ENCODE results near the gene SPIRE1. TPM values are rescaled to one million over a fixed set of nuclear protein-coding genes. Genes with fewer than 3 reads are reported as not detected.

Gene SPIRE1
- total and polyA plus RNA-seq, 4 donors, result 0.29 to 5.7 (median 3.2) TPM

GRCh38 chr18:12443551-12443950 is 214.4 kb downstream of the SPIRE1 start:
- H3K36me3 ChIP-seq (ENCODE audit: control insufficient read depth in 4 of 4, insufficient read depth in 3 of 4, low read depth in 1 of 4, low read length in 3 of 4), result peaks cover 0 to under 1% (median 0%) of the 10 kb centered on the region in 4 donors
- H3K27me3 ChIP-seq (ENCODE audit: control insufficient read depth in 4 of 4, insufficient read depth in 4 of 4, low read length in 3 of 4), result no peaks in the 10 kb centered on the region
- H3K9me3 ChIP-seq (ENCODE audit: control insufficient read depth in 4 of 4, low read length in 3 of 4), result peaks cover 0 to 9% (median 5%) of the 10 kb centered on the region in 4 donors
- WGBS, result 83% methylated on average over 3 of the region's 3 CpGs
- no peak overlapping the region for H3K9ac ChIP-seq (ENCODE audit: low read depth in 1 of 2, low read length in 2 of 2)
- DNase-seq (ENCODE audit: low spot score), result no peak
- no peaks in the 10 kb centered on the region for H3K4me1 ChIP-seq (ENCODE audit: control insufficient read depth in 4 of 4, insufficient read depth in 4 of 4, low read length in 3 of 4)
- no peak overlapping the region for H3K4me3 ChIP-seq (ENCODE audit: low read depth in 1 of 3, low read length in 3 of 3)
- H3K27ac ChIP-seq (ENCODE audit: low read depth in 1 of 2, low read length in 2 of 2), result no peak overlapping the region
- TF ChIP-seq HNF4A (conservative IDR thresholded peaks at IDR 0.05), result no peak
- no peak for TF ChIP-seq FOXA1 (IDR thresholded peaks at IDR 0.05)
- TF ChIP-seq ZBTB33 (IDR thresholded peaks at IDR 0.05), result no peak
- TF ChIP-seq RXRA (IDR thresholded peaks at IDR 0.05), result no peak
- TF ChIP-seq NR2F2 (IDR thresholded peaks at IDR 0.05), result no peak
- no peak for TF ChIP-seq RAD21 (IDR thresholded peaks at IDR 0.05)

- Histone ChIP-seq H3K27ac (ENCODE audit: low read depth in 1 of 2, low read length in 2 of 2) (no peak overlapping the region), H3K4me1 (ENCODE audit: control insufficient read depth in 4 of 4, insufficient read depth in 4 of 4, low read length in 3 of 4) (no peaks in the 10 kb centered on the region), H3K36me3 (ENCODE audit: control insufficient read depth in 4 of 4, insufficient read depth in 3 of 4, low read depth in 1 of 4, low read length in 3 of 4) (no peaks in the 10 kb centered on the region), H3K27me3 (ENCODE audit: control insufficient read depth in 4 of 4, insufficient read depth in 4 of 4, low read length in 3 of 4) (no peaks in the 10 kb centered on the region), H3K9me3 (ENCODE audit: control insufficient read depth in 4 of 4, low read length in 3 of 4) (peaks cover 0 to 9% (median 5%) of the 10 kb centered on the region in 4 donors), H3K4me3 (ENCODE audit: low read depth in 1 of 3, low read length in 3 of 3) (no peak overlapping the region), H3K9ac (ENCODE audit: low read depth in 1 of 2, low read length in 2 of 2) (no peak overlapping the region)
- WGBS, result 70% methylated on average over 1 of the region's 1 CpG
- DNase-seq (ENCODE audit: low spot score), result no peak
- TF ChIP-seq YY1 (IDR thresholded peaks at IDR 0.05), result no peak
These were observed 215.0 kb downstream of the SPIRE1 start for GRCh38 chr18:12442946-12443345.

- WGBS, result 92% methylated on average over 12 of the region's 12 CpGs
- no peaks in the 10 kb centered on the region for H3K36me3 ChIP-seq (ENCODE audit: control insufficient read depth in 4 of 4, insufficient read depth in 3 of 4, low read depth in 1 of 4, low read length in 3 of 4)
- H3K4me1 ChIP-seq (ENCODE audit: control insufficient read depth in 4 of 4, insufficient read depth in 4 of 4, low read length in 3 of 4), result no peaks in the 10 kb centered on the region
- H3K27me3 ChIP-seq (ENCODE audit: control insufficient read depth in 4 of 4, insufficient read depth in 4 of 4, low read length in 3 of 4), result no peaks in the 10 kb centered on the region
- peaks cover 0 to 9% (median 5%) of the 10 kb centered on the region in 4 donors for H3K9me3 ChIP-seq (ENCODE audit: control insufficient read depth in 4 of 4, low read length in 3 of 4)
- no peak overlapping the region for H3K27ac ChIP-seq (ENCODE audit: low read depth in 1 of 2, low read length in 2 of 2)
- DNase-seq (ENCODE audit: low spot score), result no peak
- TF ChIP-seq ATF3 (IDR thresholded peaks at IDR 0.05) (no peak), HNF4G (IDR thresholded peaks at IDR 0.05) (no peak), RAD21 (IDR thresholded peaks at IDR 0.05) (no peak), FOXA1 (IDR thresholded peaks at IDR 0.05) (no peak), GABPA (IDR thresholded peaks at IDR 0.05 in 1 of 2, conservative IDR thresholded peaks at IDR 0.05 in 1 of 2) (no peak), FOXA2 (IDR thresholded peaks at IDR 0.05) (no peak), TAF1 (conservative IDR thresholded peaks at IDR 0.05) (no peak), CTCF (IDR thresholded peaks at IDR 0.05; ENCODE audit: low read depth, low read length, missing input control) (no peak), SP1 (IDR thresholded peaks at IDR 0.05) (no peak), HNF4A (conservative IDR thresholded peaks at IDR 0.05) (no peak), RXRA (IDR thresholded peaks at IDR 0.05) (no peak), MAX (IDR thresholded peaks at IDR 0.05) (no peak), EGR1 (IDR thresholded peaks at IDR 0.05; ENCODE audit: low read depth in 2 of 2) (no peak), REST (IDR thresholded peaks at IDR 0.05) (no peak), JUND (IDR thresholded peaks at IDR 0.05) (no peak), ZBTB33 (IDR thresholded peaks at IDR 0.05) (no peak), YY1 (IDR thresholded peaks at IDR 0.05) (no peak), NR2F2 (IDR thresholded peaks at IDR 0.05) (no peak)
- no peak overlapping the region for H3K9ac ChIP-seq (ENCODE audit: low read depth in 1 of 2, low read length in 2 of 2)
- H3K4me3 ChIP-seq (ENCODE audit: low read depth in 1 of 3, low read length in 3 of 3), result no peak overlapping the region
These were observed 216.4 kb downstream of the SPIRE1 start for GRCh38 chr18:12441475-12442034.
